GM19468 (cell line): Measurements from ENCODE around the gene ADRA2C.
"Not testable (repeated sequence)": the region's sequence is repeated elsewhere in the genome, so short reads cannot be mapped to it uniquely, and the experiment has no call there.

Experiments
- ATAC-seq: cut with Tn5 transposase; IDR thresholded peaks from one replicate; pipeline ENCODE4 v1.9.1; 2021; ENCODE audit warnings: mild to moderate bottlenecking, moderate library complexity, moderate number of reproducible peaks; ENCODE audit not compliant: unreplicated experiment; ENCODE audit errors: extremely low read depth

ADRA2C gene

GRCh38 chr4:3809451-3810110, 43.4 kb downstream of the ADRA2C start:
- ATAC-seq, result no peak

GRCh38 chr4:3810111-3810680, 44.0 kb downstream of the ADRA2C start:
- ATAC-seq, result no peak

DNA sequence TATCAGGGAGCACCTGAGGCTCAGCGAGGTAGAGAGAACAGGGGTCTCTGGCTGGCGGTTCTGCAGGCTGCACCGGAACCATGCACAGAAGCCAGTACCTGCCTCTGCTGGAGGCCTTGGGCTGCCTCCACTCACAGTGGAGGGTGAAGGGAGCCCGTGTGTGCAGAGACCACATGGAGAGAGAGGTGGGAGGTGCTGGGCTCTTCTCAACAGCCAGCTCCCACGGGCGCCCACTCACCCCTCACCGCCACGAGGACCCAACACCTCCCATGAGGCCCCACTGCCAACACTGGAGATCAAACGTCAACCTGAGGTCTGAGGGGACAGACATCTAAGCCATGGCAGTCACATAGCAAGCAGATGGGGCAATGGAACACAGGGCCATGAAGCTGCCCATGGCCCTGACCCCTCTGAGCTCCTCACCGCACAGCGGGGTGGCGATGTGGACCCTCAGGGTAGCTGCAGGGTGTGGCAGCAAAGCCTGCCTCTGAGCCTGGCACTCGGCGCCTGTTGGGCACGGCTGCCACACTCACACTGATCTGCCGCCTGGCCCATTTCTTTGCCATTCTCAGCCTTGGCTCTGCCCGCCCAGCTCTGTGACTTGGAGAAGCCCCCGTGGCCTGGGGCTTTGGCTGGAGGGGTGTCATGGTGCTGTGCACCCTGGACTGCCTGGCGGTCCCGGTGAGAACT, 44.8 kb downstream of the ADRA2C start:
- no peak for ATAC-seq

DNA sequence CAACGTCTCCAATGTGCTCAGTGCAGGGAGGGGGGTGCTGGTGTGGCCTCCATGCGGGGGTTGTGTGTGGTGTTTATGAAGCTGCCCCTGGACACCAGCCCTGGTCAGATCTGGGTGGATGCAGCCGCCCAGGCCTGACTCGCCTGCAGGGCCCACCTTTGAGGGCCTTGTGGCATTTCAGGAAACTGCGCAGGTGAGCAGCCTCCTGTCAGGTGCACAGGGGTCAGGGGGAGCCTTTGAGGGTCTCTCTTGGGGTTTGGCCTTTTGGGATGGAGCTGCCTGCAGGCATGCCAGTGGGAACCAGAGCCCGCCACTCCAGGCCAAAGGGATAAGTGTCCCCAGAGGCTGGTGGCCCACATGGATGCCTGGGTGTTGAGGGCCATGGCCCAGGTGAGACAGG, 45.4 kb downstream of the ADRA2C start:
- ATAC-seq, result no peak

GRCh38 chr4:3812211-3812934, 46.2 kb downstream of the ADRA2C start:
- ATAC-seq, result no peak

- no peak for ATAC-seq
Measured at GRCh38 chr4:3813151-3814052, 47.2 kb downstream of the ADRA2C start.

- no peak for ATAC-seq
Measured at GRCh38 chr4:3814053-3814570, 47.9 kb downstream of the ADRA2C start.

DNA sequence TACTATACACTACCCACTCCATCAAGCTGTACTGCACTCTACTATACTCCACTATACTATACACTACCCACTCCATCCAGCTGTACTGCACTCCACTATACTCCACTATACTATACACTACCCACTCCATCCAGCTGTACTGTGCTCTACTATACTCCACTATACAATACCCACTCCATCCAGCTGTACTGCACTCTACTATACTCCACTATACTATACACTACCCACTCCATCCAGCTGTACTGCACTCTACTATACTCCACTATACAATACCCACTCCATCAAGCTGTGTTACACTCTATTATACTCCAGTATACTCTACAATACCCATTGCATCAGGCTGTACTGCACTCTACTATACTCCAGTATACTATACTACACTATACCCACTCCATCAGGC, 48.7 kb downstream of the ADRA2C start:
- ATAC-seq, result not testable (repeated sequence)

GRCh38 chr4:3816256-3816825, 50.2 kb downstream of the ADRA2C start:
- no peak for ATAC-seq

DNA sequence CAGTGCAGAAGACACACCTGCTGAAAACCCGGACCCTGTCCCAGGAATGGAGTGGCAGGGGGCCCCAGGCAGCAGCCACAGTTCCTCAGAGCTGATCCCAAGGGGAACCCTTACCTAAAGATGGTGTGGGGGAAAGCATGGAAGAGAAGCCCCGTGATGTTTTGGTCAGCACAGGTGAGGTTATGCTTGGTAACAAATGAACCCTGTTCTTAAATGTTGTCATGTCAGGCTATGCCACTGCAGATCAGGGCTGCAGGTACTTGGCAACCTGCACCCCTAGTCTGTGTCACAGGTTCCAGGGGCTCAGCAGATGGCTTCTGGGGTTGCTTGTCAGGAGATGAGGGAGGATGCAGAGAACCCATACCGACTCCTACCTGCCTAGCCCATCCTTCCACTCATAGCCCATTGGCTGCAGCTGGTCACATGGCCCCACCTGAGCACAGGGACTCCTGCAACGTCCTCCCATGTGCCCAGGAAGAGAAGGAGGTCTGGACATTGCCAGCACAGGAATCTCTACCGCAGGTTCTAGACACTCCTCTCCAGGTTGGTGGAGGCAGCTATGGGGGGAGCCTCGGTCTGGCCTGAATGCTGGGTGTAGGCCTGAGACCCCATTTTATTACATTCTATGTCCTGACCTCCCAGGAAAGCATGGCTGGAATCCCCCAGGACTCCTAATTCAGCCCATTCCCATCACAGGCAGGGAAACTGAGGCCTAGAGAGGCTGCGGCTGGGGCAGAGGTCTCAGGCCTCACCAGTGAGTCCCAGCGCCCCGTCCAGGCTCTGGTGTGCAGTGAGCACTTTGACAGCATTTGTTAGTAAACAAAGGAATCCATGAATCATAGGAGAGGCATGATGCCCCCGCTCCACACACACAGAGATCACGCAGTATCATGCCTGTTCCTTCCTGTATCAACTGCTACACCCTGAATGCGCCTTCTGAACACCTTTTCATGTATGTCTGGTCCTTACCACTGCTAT, 51.1 kb downstream of the ADRA2C start:
- ATAC-seq, result no peak
